WTC11 (cell line): ENCODE measurements around the gene IGFBP4.

Experiments
- SOX15 ChIP-seq: fragments of 250-450 bp; sonication (Bioruptor Pico); IDR thresholded peaks from 2 replicates; pipeline ENCODE4 v1.9.0; 2021; ENCODE audit warnings: mild to moderate bottlenecking
- TEAD4 ChIP-seq: sonication (generic); formaldehyde crosslinking; IDR thresholded peaks from 2 replicates; pipeline ENCODE4 v1.8.0; 2022; ENCODE audit warnings: mild to moderate bottlenecking, missing genetic modification reagents
- TF ChIP-seq, protein P1 (sequence below): sonication (generic); formaldehyde crosslinking; IDR thresholded peaks from 2 replicates; pipeline ENCODE4 v1.8.0; 2022; ENCODE audit warnings: mild to moderate bottlenecking, missing genetic modification reagents
- TF ChIP-seq, protein P2 (sequence below): sonication (generic); formaldehyde crosslinking; IDR thresholded peaks from 2 replicates; pipeline ENCODE4 v1.8.1; 2023; ENCODE audit warnings: mild to moderate bottlenecking, missing genetic modification reagents

DNA sequence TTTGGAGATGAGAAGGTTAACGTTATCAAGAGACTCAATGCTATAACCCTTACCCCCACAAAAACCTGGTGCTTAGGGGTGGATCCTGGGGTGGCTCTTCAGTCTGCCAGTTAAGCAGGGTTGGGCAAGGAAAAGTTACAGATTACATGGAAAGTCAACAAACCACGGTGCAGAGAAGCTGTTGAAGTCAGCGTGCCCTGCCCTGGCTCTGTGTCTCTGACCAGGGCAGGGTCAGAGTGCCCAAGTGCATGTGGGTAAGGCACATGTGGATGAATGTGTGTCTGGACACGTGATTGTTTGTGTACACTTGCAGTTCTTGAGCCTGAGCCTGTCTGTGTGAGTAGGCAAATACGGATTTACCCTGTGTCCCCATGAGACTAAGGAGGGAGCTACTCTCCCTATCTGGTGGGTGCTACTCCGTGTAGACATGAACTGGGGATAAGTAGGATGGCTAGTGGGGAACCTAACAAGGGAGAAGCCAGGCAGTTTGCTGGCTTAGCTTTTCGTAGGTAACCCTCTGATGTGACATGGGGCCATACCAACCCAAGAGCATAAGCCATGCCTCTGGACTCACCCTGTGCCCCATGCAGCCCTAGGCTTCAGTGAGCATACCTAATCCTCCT lies 5.5 kb downstream of the IGFBP4 start:
- TF ChIP-seq, protein P1, sequence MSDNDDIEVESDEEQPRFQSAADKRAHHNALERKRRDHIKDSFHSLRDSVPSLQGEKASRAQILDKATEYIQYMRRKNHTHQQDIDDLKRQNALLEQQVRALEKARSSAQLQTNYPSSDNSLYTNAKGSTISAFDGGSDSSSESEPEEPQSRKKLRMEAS: no peak
- TF ChIP-seq, protein P2, sequence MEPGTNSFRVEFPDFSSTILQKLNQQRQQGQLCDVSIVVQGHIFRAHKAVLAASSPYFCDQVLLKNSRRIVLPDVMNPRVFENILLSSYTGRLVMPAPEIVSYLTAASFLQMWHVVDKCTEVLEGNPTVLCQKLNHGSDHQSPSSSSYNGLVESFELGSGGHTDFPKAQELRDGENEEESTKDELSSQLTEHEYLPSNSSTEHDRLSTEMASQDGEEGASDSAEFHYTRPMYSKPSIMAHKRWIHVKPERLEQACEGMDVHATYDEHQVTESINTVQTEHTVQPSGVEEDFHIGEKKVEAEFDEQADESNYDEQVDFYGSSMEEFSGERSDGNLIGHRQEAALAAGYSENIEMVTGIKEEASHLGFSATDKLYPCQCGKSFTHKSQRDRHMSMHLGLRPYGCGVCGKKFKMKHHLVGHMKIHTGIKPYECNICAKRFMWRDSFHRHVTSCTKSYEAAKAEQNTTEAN (CRISPR knock-in tag): no peak
- no peak for TF ChIP-seq TEAD4 (CRISPR knock-in tag)
- TF ChIP-seq SOX15 (CRISPR knock-in tag): no peak
